GM20000 (cell line): ENCODE measurements around the gene OBSCN.
"Not testable (repeated sequence)": the region's sequence is repeated elsewhere in the genome, so short reads cannot be mapped to it uniquely, and the experiment has no call there.

Source experiments
- DNase-seq: peaks from one replicate; pipeline ENCODE4 v3.0.0; 2012; ENCODE audit warnings: low spot score
- CTCF ChIP-seq: IDR thresholded peaks from 2 replicates; pipeline ENCODE4 v1.5.1; 2012; ENCODE audit warnings: mild to moderate bottlenecking, control low read depth; ENCODE audit errors: extremely low read depth, missing control alignments

OBSCN gene

GRCh38 chr1:228166170-228166936 is 41.5 kb upstream of the OBSCN start:
- DNase-seq: peak; percentile 74
- TF ChIP-seq CTCF: no peak

GRCh38 chr1:228168563-228169270 is 39.1 kb upstream of the OBSCN start:
- TF ChIP-seq CTCF: no peak
- DNase-seq: no peak

DNA sequence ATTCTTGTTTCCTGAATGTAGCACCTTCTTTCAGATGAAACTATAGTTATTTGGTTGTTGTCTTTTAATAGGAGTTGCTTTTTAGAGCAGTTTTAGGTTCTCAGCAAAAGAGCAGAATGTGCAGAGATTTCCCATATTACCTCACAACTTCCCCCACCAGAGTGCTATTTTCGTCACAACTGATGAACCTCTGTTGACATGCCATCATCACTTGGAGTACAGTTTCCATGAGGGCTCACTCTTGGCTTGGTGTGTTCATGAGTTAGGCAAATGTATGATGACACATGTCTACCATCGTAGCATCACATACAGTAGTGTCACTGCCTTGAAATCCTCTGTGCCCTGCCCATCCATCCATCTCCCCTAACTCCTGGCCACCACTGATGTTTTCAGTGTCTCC is 38.5 kb upstream of the OBSCN start:
- no peak for DNase-seq
- TF ChIP-seq CTCF: no peak

- no peak for TF ChIP-seq CTCF
- no peak for DNase-seq
Observed at GRCh38 chr1:228170666-228171065, 37.2 kb upstream of the OBSCN start.

DNA sequence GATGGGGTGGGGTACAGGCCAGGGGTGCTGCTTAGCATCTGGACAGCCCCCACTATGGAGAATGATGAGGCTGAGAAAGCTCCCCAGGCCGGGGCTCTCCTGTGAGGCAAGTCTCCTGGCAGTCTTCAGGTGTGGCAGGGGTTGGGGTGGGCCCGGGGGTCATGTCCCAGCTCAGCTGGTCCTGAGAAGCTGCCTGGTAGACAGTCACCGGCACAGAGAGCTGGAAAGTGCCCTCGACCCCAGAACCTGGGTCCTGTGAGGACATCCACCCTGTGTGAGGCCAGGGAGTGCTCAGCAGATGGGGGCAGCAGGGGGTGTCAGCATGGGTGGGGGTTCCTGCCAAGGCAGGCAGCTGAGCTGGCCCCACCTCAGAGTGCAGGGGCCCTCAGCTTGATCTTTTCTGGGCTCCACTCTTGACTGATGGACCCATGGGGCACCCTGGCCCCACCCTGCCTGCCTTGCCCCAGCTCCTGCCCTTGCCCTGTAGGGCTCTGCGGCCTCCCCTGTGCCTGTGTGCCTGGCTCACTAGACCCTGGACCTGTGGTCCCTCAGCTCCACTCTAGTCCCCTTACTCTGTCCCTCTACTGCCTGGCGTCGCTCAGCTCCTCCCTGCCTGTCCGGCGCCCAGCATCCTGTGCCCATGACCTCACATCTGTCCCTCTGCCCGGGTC is 36.5 kb upstream of the OBSCN start:
- no peak for TF ChIP-seq CTCF
- no peak for DNase-seq

- TF ChIP-seq CTCF: no peak
- DNase-seq: no peak
Observed at GRCh38 chr1:228172591-228173527, 35.0 kb upstream of the OBSCN start.

- not testable (repeated sequence) for DNase-seq
Observed at GRCh38 chr1:228173528-228174481, 34.0 kb upstream of the OBSCN start.
